HG03066 (cell line): ENCODE measurements around the gene CYBRD1.
A peak's percentile ranks its signal among the peaks of the same experiment; 100 is the strongest.

ENCODE experiments used
- ATAC-seq: cut with Tn5 transposase; IDR thresholded peaks from one replicate; pipeline ENCODE4 v1.9.1; 2021; ENCODE audit warnings: low read depth; ENCODE audit not compliant: unreplicated experiment

Gene CYBRD1

GRCh38 chr2:171550613-171551012 is 28.3 kb downstream of the CYBRD1 start:
- no peak for ATAC-seq

GRCh38 chr2:171551836-171552235 is 29.6 kb downstream of the CYBRD1 start:
- ATAC-seq: no peak

- no peak for ATAC-seq
Observed at GRCh38 chr2:171553236-171553635, 31.0 kb downstream of the CYBRD1 start.

GRCh38 chr2:171553858-171554257 is 31.6 kb downstream of the CYBRD1 start:
- ATAC-seq: no peak

- ATAC-seq: no peak
Observed at GRCh38 chr2:171554991-171555615, 32.8 kb downstream of the CYBRD1 start.

GRCh38 chr2:171557363-171557762 is 35.1 kb downstream of the CYBRD1 start:
- ATAC-seq: no peak

- ATAC-seq: no peak
Observed at GRCh38 chr2:171563301-171563700, 41.0 kb downstream of the CYBRD1 start.

GRCh38 chr2:171564463-171564862 is 42.2 kb downstream of the CYBRD1 start:
- no peak for ATAC-seq

- ATAC-seq: no peak
Observed at GRCh38 chr2:171566057-171566456, 43.8 kb downstream of the CYBRD1 start.

- no peak for ATAC-seq
Observed at GRCh38 chr2:171566753-171567152, 44.5 kb downstream of the CYBRD1 start.

- ATAC-seq: no peak
Observed at GRCh38 chr2:171568089-171568488, 45.8 kb downstream of the CYBRD1 start.

GRCh38 chr2:171571721-171572120 is 49.4 kb downstream of the CYBRD1 start:
- no peak for ATAC-seq

GRCh38 chr2:171574149-171574795 is 52.0 kb downstream of the CYBRD1 start:
- peak; percentile 88 for ATAC-seq

GRCh38 chr2:171575606-171576005 is 53.3 kb downstream of the CYBRD1 start:
- ATAC-seq: no peak

GRCh38 chr2:171578127-171578803 is 56.0 kb downstream of the CYBRD1 start:
- ATAC-seq: no peak

GRCh38 chr2:171579481-171579880 is 57.2 kb downstream of the CYBRD1 start:
- no peak for ATAC-seq

GRCh38 chr2:171583566-171583965 is 61.3 kb downstream of the CYBRD1 start:
- ATAC-seq: no peak

GRCh38 chr2:171584001-171584400 is 61.7 kb downstream of the CYBRD1 start:
- ATAC-seq: no peak

- no peak for ATAC-seq
Observed at GRCh38 chr2:171587132-171587531, 64.9 kb downstream of the CYBRD1 start.

GRCh38 chr2:171587567-171587966 is 65.3 kb downstream of the CYBRD1 start:
- ATAC-seq: no peak

- ATAC-seq: no peak
Observed at GRCh38 chr2:171590116-171590515, 67.8 kb downstream of the CYBRD1 start.

GRCh38 chr2:171592036-171592555 is 69.8 kb downstream of the CYBRD1 start:
- ATAC-seq: no peak
